ENCODE results near the gene UPF3A.

DNA sequence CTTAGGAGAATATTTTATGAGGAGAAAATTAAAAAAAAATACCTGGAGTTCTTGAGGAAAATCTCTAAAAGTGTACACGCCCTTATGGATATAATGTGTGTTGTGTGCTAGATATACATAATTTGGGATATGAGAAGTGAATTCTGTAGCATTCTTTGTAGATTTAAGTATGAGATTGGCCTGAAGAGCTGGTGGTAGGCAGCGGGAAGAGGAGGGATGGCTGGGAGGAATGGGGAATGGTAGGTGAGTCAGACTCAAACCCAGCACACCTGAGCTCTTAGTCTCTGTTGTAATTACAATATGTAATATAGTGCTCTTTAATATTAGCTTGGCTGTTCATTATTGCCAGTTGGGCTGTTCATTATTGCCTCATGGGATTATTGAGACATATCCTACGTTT lies 39.9 kb downstream of the UPF3A start:
- TF ChIP-seq, protein P1, sequence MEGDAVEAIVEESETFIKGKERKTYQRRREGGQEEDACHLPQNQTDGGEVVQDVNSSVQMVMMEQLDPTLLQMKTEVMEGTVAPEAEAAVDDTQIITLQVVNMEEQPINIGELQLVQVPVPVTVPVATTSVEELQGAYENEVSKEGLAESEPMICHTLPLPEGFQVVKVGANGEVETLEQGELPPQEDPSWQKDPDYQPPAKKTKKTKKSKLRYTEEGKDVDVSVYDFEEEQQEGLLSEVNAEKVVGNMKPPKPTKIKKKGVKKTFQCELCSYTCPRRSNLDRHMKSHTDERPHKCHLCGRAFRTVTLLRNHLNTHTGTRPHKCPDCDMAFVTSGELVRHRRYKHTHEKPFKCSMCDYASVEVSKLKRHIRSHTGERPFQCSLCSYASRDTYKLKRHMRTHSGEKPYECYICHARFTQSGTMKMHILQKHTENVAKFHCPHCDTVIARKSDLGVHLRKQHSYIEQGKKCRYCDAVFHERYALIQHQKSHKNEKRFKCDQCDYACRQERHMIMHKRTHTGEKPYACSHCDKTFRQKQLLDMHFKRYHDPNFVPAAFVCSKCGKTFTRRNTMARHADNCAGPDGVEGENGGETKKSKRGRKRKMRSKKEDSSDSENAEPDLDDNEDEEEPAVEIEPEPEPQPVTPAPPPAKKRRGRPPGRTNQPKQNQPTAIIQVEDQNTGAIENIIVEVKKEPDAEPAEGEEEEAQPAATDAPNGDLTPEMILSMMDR (conservative IDR thresholded peaks at IDR 0.05), result no peak
- no peak for TF ChIP-seq ZFX (IDR thresholded peaks at IDR 0.05)
